NB4 (cell line): ENCODE measurements around the gene IGSF21.

Source experiments
- DNase-seq: peaks from one replicate; pipeline ENCODE4 v3.0.0; 2010; ENCODE audit warnings: low read depth
- H3K4me3 ChIP-seq: one replicate; pipeline ENCODE4 v1.5.1; 2011; ENCODE audit warnings: mild to moderate bottlenecking, low read depth, low read length, moderate library complexity
- MYC ChIP-seq: IDR thresholded peaks from 2 replicates; pipeline ENCODE4 v1.6.1; 2011; ENCODE audit warnings: low read depth, low read length
- POLR2A ChIP-seq: IDR thresholded peaks from 2 replicates; pipeline ENCODE4 v1.6.1; 2011; ENCODE audit warnings: mild to moderate bottlenecking; ENCODE audit not compliant: insufficient read length; ENCODE audit errors: extremely low read depth
- TF ChIP-seq, protein P1 (sequence below): IDR thresholded peaks from 2 replicates; pipeline ENCODE4 v1.6.1; 2011; ENCODE audit warnings: low read depth, low read length
- TF ChIP-seq, protein P2 (sequence below): IDR thresholded peaks from one replicate; pipeline ENCODE4 v1.5.1; 2012; ENCODE audit warnings: low read depth, low read length

Gene IGSF21

GRCh38 chr1:18064534-18064933 lies 43.1 kb upstream of the IGSF21 start:
- H3K4me3 ChIP-seq, result no peak overlapping the region
- TF ChIP-seq MYC (no peak), POLR2A (no peak)
- TF ChIP-seq, protein P1, sequence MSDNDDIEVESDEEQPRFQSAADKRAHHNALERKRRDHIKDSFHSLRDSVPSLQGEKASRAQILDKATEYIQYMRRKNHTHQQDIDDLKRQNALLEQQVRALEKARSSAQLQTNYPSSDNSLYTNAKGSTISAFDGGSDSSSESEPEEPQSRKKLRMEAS, result no peak
- TF ChIP-seq, protein P2, sequence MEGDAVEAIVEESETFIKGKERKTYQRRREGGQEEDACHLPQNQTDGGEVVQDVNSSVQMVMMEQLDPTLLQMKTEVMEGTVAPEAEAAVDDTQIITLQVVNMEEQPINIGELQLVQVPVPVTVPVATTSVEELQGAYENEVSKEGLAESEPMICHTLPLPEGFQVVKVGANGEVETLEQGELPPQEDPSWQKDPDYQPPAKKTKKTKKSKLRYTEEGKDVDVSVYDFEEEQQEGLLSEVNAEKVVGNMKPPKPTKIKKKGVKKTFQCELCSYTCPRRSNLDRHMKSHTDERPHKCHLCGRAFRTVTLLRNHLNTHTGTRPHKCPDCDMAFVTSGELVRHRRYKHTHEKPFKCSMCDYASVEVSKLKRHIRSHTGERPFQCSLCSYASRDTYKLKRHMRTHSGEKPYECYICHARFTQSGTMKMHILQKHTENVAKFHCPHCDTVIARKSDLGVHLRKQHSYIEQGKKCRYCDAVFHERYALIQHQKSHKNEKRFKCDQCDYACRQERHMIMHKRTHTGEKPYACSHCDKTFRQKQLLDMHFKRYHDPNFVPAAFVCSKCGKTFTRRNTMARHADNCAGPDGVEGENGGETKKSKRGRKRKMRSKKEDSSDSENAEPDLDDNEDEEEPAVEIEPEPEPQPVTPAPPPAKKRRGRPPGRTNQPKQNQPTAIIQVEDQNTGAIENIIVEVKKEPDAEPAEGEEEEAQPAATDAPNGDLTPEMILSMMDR, result no peak
- no peak for DNase-seq

GRCh38 chr1:18066576-18066975 lies 41.0 kb upstream of the IGSF21 start:
- no peak overlapping the region for H3K4me3 ChIP-seq
- TF ChIP-seq MYC, result no peak
- DNase-seq, result no peak

DNA sequence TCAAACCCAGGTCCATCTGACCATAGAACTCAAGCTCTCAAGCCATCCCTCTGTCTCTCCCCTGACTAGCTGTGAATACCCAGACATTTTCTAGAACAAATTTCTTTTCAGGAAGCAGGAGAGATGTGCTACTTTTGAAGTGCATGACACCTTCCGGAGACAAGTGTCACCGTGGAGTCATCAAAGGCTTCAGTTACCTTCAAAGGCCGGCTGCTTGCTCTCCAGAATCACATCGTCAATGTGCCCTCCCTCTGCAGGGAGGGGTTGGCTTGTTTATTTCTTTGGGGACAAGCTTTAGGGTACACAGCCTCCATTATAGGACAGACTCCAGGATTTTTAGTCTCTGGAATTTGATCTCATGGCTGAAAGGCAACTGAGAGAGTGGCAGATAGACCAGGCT lies 37.7 kb upstream of the IGSF21 start:
- TF ChIP-seq MYC (no peak), POLR2A (no peak)
- TF ChIP-seq, protein P2, result no peak
- TF ChIP-seq, protein P1, result no peak
- no peak overlapping the region for H3K4me3 ChIP-seq
- no peak for DNase-seq

DNA sequence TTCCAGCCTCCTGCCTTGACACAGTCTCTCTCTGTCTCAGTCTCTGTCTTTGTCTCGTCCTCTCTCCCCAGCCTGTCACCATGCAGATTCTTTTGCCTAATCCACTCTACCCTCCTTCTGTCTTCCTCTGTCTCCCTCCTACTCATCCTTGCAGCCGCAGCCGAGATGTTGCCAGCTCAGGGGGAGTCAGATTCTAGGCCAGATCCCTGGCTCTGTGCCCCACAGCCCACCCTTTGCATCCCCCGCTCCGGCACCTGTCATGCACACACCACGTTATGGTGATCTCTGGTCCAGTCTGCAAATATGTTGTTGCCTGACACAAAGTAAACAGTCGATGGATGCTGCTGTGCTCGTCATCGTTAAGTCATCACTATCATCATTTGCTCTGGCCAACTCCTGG lies 35.5 kb upstream of the IGSF21 start:
- H3K4me3 ChIP-seq, result no peak overlapping the region
- no peak for TF ChIP-seq POLR2A
- TF ChIP-seq, protein P2, result no peak
- no peak for TF ChIP-seq MYC
- DNase-seq, result no peak

- DNase-seq, result no peak
- TF ChIP-seq MYC (no peak), POLR2A (no peak)
- TF ChIP-seq, protein P2, result no peak
- TF ChIP-seq, protein P1, result no peak
- H3K4me3 ChIP-seq, result no peak overlapping the region
Observed at GRCh38 chr1:18073066-18073642, 34.4 kb upstream of the IGSF21 start.

DNA sequence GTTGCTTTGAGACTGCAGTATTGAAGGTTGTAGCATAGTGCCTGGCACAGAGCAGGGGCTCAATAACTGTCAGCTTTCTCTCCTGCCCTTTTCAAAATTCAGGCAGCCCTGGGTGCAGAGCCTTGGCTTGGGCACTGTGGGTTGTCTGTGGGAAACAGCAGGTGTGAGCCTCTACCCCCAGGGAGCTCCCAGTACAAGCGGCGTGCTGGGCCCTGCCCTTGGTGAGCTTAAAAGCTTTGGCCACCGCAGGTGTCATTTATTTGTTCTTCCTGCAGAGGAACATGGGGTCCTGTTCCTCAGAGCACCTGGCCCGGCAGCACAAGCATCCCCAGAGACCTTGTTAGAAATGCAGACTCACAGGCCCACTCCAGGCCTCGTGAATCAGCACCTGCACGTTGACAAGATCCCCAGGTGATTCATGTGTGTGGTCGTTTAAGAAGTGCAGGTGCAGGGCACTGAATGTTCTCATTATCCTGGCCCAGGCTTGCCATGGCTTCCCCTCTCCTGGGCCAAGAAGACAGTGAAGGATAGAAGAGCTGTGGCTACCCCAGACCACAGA lies 29.9 kb upstream of the IGSF21 start:
- DNase-seq, result no peak
- TF ChIP-seq POLR2A (no peak), MYC (no peak)
- TF ChIP-seq, protein P2, result no peak
- TF ChIP-seq, protein P1, result no peak
- no peak overlapping the region for H3K4me3 ChIP-seq
